GM10248 (cell line): ENCODE results near the gene MMP17.

Experiments
- CTCF ChIA-PET: fragments of 300-600 bp; sonication (Branson Sonifier 250); formaldehyde crosslinking; extraction: SDS; loops from one replicate; lab custom pipeline; 2021; ENCODE audit warnings: antibody characterized with exemption; lab: Yijun Ruan, JAX
- POLR2A ChIA-PET: fragments of 350-650 bp; sonication (Branson Sonifier 250); formaldehyde crosslinking; extraction: SDS; loops from one replicate; lab custom pipeline; 2020; ENCODE audit warnings: antibody characterized with exemption; lab: Yijun Ruan, JAX
- DNase-seq: peaks from one replicate; pipeline ENCODE4 v3.0.0; 2012; ENCODE audit errors: extremely low spot score
- TF ChIP-seq, protein P1 (sequence below): IDR thresholded peaks from 2 replicates; pipeline ENCODE4 v1.5.1; 2012; ENCODE audit warnings: mild to moderate bottlenecking, low read depth; ENCODE audit errors: extremely low read depth, missing control alignments, control extremely low read depth

The MMP17 gene

DNA sequence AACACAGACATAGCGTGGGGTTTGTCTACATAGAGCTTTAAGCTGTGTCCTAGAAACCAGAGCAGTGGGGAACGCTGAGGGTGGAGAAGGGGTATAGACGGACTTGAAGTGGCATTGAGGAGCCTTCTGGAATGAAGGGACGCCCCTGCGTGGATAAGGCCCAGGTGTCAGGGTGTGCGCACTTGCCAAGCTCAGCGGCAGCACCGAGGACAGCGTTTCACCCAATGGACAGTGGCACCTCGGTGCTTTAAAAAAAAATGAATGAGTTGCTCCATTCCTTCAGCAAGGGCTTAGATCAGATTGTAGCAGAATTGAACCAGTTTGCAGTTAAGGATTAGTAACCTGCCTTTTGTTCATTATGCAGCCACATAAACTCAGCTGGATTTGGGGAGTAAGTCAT is 33.6 kb upstream of the MMP17 start:
- POLR2A ChIA-PET, result no interaction called here
- no peak for DNase-seq
- CTCF ChIA-PET, result interaction anchor here (1.2 kb wide), 1 partner anchor 41 kb away, joined by 3 read pairs; no protein-coding TSS in a partner anchor
- TF ChIP-seq, protein P1, sequence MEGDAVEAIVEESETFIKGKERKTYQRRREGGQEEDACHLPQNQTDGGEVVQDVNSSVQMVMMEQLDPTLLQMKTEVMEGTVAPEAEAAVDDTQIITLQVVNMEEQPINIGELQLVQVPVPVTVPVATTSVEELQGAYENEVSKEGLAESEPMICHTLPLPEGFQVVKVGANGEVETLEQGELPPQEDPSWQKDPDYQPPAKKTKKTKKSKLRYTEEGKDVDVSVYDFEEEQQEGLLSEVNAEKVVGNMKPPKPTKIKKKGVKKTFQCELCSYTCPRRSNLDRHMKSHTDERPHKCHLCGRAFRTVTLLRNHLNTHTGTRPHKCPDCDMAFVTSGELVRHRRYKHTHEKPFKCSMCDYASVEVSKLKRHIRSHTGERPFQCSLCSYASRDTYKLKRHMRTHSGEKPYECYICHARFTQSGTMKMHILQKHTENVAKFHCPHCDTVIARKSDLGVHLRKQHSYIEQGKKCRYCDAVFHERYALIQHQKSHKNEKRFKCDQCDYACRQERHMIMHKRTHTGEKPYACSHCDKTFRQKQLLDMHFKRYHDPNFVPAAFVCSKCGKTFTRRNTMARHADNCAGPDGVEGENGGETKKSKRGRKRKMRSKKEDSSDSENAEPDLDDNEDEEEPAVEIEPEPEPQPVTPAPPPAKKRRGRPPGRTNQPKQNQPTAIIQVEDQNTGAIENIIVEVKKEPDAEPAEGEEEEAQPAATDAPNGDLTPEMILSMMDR, result no peak

- ChIA-PET CTCF (interaction anchor here (1.2 kb wide), 1 partner anchor 40 kb away, joined by 3 read pairs; no protein-coding TSS in a partner anchor), POLR2A (no interaction called here)
- no peak for DNase-seq
- TF ChIP-seq, protein P1, result no peak
Measured at GRCh38 chr12:131795064-131795463, 33.1 kb upstream of the MMP17 start.

DNA sequence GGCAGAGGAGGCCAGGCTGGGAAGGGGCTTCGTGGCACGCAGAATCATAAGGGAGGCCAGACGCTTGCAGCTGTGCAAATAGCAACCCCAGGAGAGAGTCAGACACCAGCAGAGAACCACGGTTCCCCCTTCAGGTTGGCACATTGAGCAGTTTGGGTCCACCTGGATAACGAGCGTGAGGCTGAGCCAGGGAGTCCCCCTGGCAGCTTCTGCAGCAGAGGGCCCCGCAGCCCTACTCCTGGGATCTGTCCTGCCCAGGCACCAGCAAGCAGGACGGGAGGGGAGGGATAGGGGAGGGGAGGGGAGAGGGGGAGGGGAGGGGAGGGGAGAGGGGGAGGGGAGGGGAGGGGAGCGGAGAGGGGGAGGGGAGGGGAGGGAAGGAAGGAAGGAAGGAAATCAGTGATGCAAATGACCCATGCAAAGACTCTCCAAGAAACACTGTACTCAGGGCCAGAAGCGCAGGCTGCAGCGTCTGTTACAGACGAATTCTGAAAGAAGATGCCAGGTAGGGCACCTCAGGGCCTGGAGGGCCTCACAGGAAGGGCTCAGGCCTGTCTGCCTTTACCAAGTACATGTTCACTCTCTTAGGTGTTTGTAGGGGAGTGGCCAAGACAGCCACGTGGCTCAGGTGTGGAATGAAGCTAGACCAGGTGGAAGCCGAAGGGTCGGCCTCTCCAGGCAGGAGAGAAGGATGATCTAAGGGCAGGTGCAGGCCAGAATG is 32.3 kb upstream of the MMP17 start:
- TF ChIP-seq, protein P1, result no peak
- POLR2A ChIA-PET, result no interaction called here
- no peak for DNase-seq
- CTCF ChIA-PET, result no interaction called here

DNA sequence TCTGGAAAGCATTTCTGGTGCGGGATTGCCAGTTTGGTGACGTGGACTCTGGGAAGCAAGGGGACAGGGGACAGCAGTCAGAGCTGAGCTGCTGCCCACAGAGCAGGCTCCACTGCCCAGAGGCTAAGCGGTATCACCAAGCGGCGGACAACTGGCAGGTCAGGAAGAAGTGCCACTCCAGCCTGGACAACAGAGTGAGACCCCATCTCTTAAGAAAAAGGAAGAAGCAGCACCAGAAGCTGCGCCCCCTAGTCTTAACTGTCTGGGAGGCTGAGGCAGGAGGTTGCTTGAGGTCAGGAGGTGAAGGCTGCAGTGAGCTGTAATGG is 31.8 kb upstream of the MMP17 start:
- no peak for DNase-seq
- TF ChIP-seq, protein P1, result no peak
- ChIA-PET CTCF (no interaction called here), POLR2A (no interaction called here)

GRCh38 chr12:131796754-131797587 is 31.2 kb upstream of the MMP17 start:
- TF ChIP-seq, protein P1, result no peak
- DNase-seq, result no peak
- CTCF ChIA-PET, result no interaction called here
- POLR2A ChIA-PET, result no interaction called here

- no peak for DNase-seq
- TF ChIP-seq, protein P1, result no peak
- POLR2A ChIA-PET, result interaction anchor here (1.0 kb wide), 1 partner anchor 37 kb away, joined by 6 read pairs; no protein-coding TSS in a partner anchor
- CTCF ChIA-PET, result no interaction called here
Measured at GRCh38 chr12:131797588-131797934, 30.6 kb upstream of the MMP17 start.
